HepG2 (cell line): ENCODE measurements around the gene TMEM39A. TPM values are rescaled to one million over a fixed set of nuclear protein-coding genes. Genes with fewer than 3 reads are reported as not detected.

Experiments used
- ATAC-seq: fragments of 200-7000 bp; cut with Tn5 transposase; 3 replicates; pipeline ENCODE4 v1.9.1; 2020; ENCODE audit warnings: mild to moderate bottlenecking, moderate library complexity
- BruUV-seq: library from RNA; stranded (reverse); fragments of 400-500 nt; replicated peaks from 2 replicates; lab custom pipeline; 2021; lab: Mats Ljungman, UMichigan
- CTCF ChIA-PET: fragments of 300-600 bp; formaldehyde crosslinking; extraction: SDS; loops from one replicate; lab custom pipeline; 2021; ENCODE audit warnings: low total read pairs, inconsistent platforms, low intra/inter-chr PET ratio; lab: Yijun Ruan, JAX
- POLR2A ChIA-PET: fragments of 350-600 bp; sonication (Branson Sonifier 250); formaldehyde crosslinking; loops from one replicate; lab custom pipeline; 2020; ENCODE audit warnings: antibody characterized with exemption, inconsistent platforms; lab: Yijun Ruan, JAX
- DNase-seq: peaks from one replicate; pipeline ENCODE4 v3.0.0-alpha.2; 2015; ENCODE audit warnings: low spot score
- FAIRE-seq: peaks from 3 replicates; lab custom pipeline; 2011; peaks lifted over from hg19 to GRCh38; lab: Jason Lieb, UNC
- H2AFZ ChIP-seq: one replicate; pipeline ENCODE4 v1.6.1; 2011; ENCODE audit warnings: low read length, inconsistent platforms
- H3K27ac ChIP-seq: fragments of 300-600 bp; 3 replicates; pipeline ENCODE4 v1.8.0; 2011; ENCODE audit warnings: mixed run types, mild to moderate bottlenecking, mixed read lengths, low read length, inconsistent platforms; ENCODE audit not compliant: insufficient read depth; ENCODE audit errors: extremely low read length
- H3K27me3 ChIP-seq, 2 experiments: fragments of 200-600 bp in 1 of 2; 2 replicates in 1 of 2; 3 replicates in 1 of 2; pipeline versions ENCODE4 v1.6.0 to v1.8.0; 2011; ENCODE audit warnings: low read length in 2 of 2, mild to moderate bottlenecking in 2 of 2, moderate library complexity in 2 of 2, inconsistent platforms in 1 of 2; ENCODE audit not compliant: insufficient read depth in 2 of 2, control insufficient read depth in 1 of 2
- H3K36me3 ChIP-seq, 2 experiments: fragments of 200-600 bp in 1 of 2; replicated peaks in 1 of 2; 2 replicates in 1 of 2; 3 replicates in 1 of 2; pipeline versions ENCODE4 v1.5.1 to v1.8.0; 2011; ENCODE audit warnings: low read length in 2 of 2, inconsistent platforms in 1 of 2; ENCODE audit not compliant: insufficient read depth in 2 of 2, control insufficient read depth in 1 of 2
- H3K4me1 ChIP-seq: 2 replicates; pipeline ENCODE4 v1.5.1; 2012; ENCODE audit warnings: low read length, inconsistent platforms; ENCODE audit not compliant: insufficient read depth
- H3K4me2 ChIP-seq: 2 replicates; pipeline ENCODE4 v1.6.0; 2011; ENCODE audit warnings: low read depth, low read length, inconsistent platforms
- H3K4me3 ChIP-seq, 3 experiments: fragments of 200-600 bp in 1 of 3; sonication (generic), shearing (Covaris generic) in 1 of 3; replicated peaks in 1 of 3; 2 replicates each; pipeline ENCODE4 v1.5.1; 2011 to 2016; ENCODE audit warnings: low read length in 3 of 3, inconsistent platforms in 2 of 3, low read depth in 2 of 3, mild to moderate bottlenecking in 2 of 3, control low read depth in 1 of 3, mixed read lengths in 1 of 3; ENCODE audit not compliant: insufficient read depth in 1 of 3
- H3K79me2 ChIP-seq: one replicate; pipeline ENCODE4 v1.6.1; 2011; ENCODE audit warnings: low read length, inconsistent platforms; ENCODE audit not compliant: insufficient read depth
- H3K9ac ChIP-seq: 2 replicates; pipeline ENCODE4 v1.6.0; 2011; ENCODE audit warnings: mild to moderate bottlenecking, low read depth, low read length, inconsistent platforms; ENCODE audit not compliant: insufficient read depth
- H3K9me3 ChIP-seq: 2 replicates; pipeline ENCODE4 v1.5.1; 2012; ENCODE audit warnings: mild to moderate bottlenecking, low read length
- H4K20me1 ChIP-seq: 2 replicates; pipeline ENCODE4 v1.6.0; 2011; ENCODE audit warnings: inconsistent platforms, mild to moderate bottlenecking, low read length, moderate library complexity; ENCODE audit not compliant: insufficient read depth
- ARNT ChIP-seq: fragments of 450-650 bp; IDR thresholded peaks from 2 replicates; pipeline ENCODE4 v1.6.1; 2017
- HMG20A ChIP-seq: IDR thresholded peaks from 2 replicates; pipeline ENCODE4 v1.6.1; 2016; ENCODE audit warnings: borderline replicate concordance
- MED13 ChIP-seq: sonication (generic); formaldehyde crosslinking; IDR thresholded peaks from 2 replicates; pipeline ENCODE4 v1.5.0; 2020; ENCODE audit warnings: missing genetic modification reagents
- NFE2L2 ChIP-seq: fragments of 150-350 bp; IDR thresholded peaks from 2 replicates; pipeline ENCODE4 v1.6.1; 2014; ENCODE audit warnings: low read length
- POLR2G ChIP-seq: fragments of 200-400 bp; formaldehyde crosslinking; IDR thresholded peaks from 2 replicates; pipeline ENCODE4 v1.6.1; 2018; ENCODE audit warnings: mild to moderate bottlenecking, low read depth, low read length, moderate library complexity
- RELA ChIP-seq: sonication (generic); formaldehyde crosslinking; IDR thresholded peaks from 2 replicates; pipeline ENCODE4 v1.4.0; 2020; ENCODE audit warnings: missing genetic modification reagents
- ZNF552 ChIP-seq: sonication (generic); formaldehyde crosslinking; IDR thresholded peaks from 2 replicates; pipeline ENCODE4 v1.9.0; 2022; ENCODE audit warnings: missing genetic modification reagents, mild to moderate bottlenecking, borderline replicate concordance
- ZNF766 ChIP-seq: sonication (generic); formaldehyde crosslinking; IDR thresholded peaks from 2 replicates; pipeline ENCODE4 v1.5.0; 2020; ENCODE audit warnings: missing genetic modification reagents, borderline replicate concordance
- ZSCAN29 ChIP-seq: sonication (generic); formaldehyde crosslinking; conservative IDR thresholded peaks from 2 replicates; pipeline ENCODE4 v1.4.0; 2020; ENCODE audit warnings: mild to moderate bottlenecking, missing genetic modification reagents
- WGBS: methylation state at CpG from one replicate; pipeline ENCODE4 v1.1.6; 2017; ENCODE audit warnings: low lambda C conversion rate; 5-methylcytosine and 5-hydroxymethylcytosine counted together
- in situ Hi-C: cut with HindIII; loops from 2 replicates; pipeline ENCODE4 v1.10.0; 2017; ENCODE audit warnings: low pct_unique_long_range_greater_than_20kb; ENCODE audit not compliant: extremely low pct_ligation_motif_present
- intact Hi-C: fragments of 100-400 bp; cut with micrococcal nuclease; formaldehyde crosslinking; loops from one replicate; pipeline ENCODE4 v1.10.0; 2022; ENCODE audit not compliant: unreplicated experiment
- polyA plus RNA-seq, 8 experiments: library from polyadenylated mRNA; depleted of rRNA in 3 of 8; stranded (reverse) in 7 of 8; unstranded in 1 of 8; fragments of >200 nt; fragmentation: Illumina TruSeq in 4 of 8; extraction: Trizol in 4 of 8; gene quantifications; 2 replicates each; pipeline versions ENCODE4 v1.2.1 to v1.2.3, GENCODE V29; 2011 to 2016; ENCODE audit warnings: low read depth in 4 of 8, missing spikeins in 1 of 8, mixed read lengths in 1 of 8; ENCODE audit not compliant: insufficient read depth in 1 of 8
- total RNA-seq, 5 experiments: library from RNA; depleted of rRNA; stranded (reverse); fragments of >200 nt; fragmentation: Illumina TruSeq; extraction: Trizol; gene quantifications; 2 replicates each; pipeline ENCODE4 v1.2.3, GENCODE V29; 2016; ENCODE audit warnings: low read depth in 1 of 5
- TF ChIP-seq, protein P1 (sequence below): sonication (generic); formaldehyde crosslinking; IDR thresholded peaks from 2 replicates; pipeline ENCODE4 v1.8.1; 2023; ENCODE audit warnings: mild to moderate bottlenecking, missing genetic modification reagents
- TF ChIP-seq, protein P2 (sequence below): sonication (generic); formaldehyde crosslinking; IDR thresholded peaks from 2 replicates; pipeline ENCODE4 v1.8.0; 2022; ENCODE audit warnings: mild to moderate bottlenecking, missing genetic modification reagents; ENCODE audit not compliant: insufficient replicate concordance
- TF ChIP-seq, protein P3 (sequence below): sonication (generic); formaldehyde crosslinking; IDR thresholded peaks from 2 replicates; pipeline ENCODE4 v1.4.0; 2020; ENCODE audit warnings: mild to moderate bottlenecking, missing genetic modification reagents, borderline replicate concordance
- TF ChIP-seq, protein P4 (sequence below): sonication (generic); formaldehyde crosslinking; IDR thresholded peaks from 2 replicates; pipeline ENCODE4 v1.4.0; 2020; ENCODE audit warnings: missing genetic modification reagents
- TF ChIP-seq, protein P5 (sequence below): sonication (generic); formaldehyde crosslinking; IDR thresholded peaks from 2 replicates; pipeline ENCODE4 v1.5.1; 2020; ENCODE audit warnings: mild to moderate bottlenecking, missing genetic modification reagents, borderline replicate concordance

The TMEM39A gene
- total and polyA plus RNA-seq, 2 of the 13 experiments (the other 11 are each of a cell fraction or from before 2014, with no cell fraction given): 55.8 to 64.9 TPM

DNA sequence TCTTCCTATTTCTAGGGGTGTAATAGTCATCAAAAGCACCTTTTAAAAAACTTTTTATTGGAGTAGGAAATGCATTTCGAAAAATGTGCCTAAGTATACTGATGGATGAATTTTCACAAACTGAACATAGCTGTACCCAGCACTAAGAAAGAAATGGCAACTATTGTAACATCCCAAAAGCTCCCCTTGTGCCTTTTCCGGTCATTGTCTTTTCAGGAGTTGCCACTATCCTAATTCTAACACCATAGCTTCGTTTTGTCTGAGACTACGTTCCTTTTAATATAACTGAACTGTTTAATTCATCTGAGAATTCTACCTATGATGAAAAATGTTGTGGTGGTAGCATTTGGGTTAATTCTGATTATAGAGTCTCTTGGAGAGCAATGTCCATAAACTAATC is 36.9 kb upstream of the TMEM39A start:
- in situ Hi-C loops (no loop called here), intact Hi-C loops (no loop called here)
- Histone ChIP-seq H3K79me2 (peaks cover 26% of the 10 kb centered on the region), H2AFZ (no peak overlapping the region), H3K36me3 (peaks cover 0 to 5% of the 10 kb centered on the region in 2 experiments; a peak in 3 of 5 replicates), H3K9ac (no peak overlapping the region), H3K4me2 (peak overlapping the region; percentile 78), H3K27me3 (no peaks in the 10 kb centered on the region; a peak in 1 of 5 replicates), H3K9me3 (no peaks in the 10 kb centered on the region), H3K4me1 (peaks cover 31% of the 10 kb centered on the region), H3K4me3 (peak overlapping the region in 2 of 3 experiments; percentile 1 to 96; a peak in 1 of 6 replicates), H3K27ac (no peak overlapping the region), H4K20me1 (no peaks in the 10 kb centered on the region)
- CTCF ChIA-PET: no interaction called here
- WGBS: 95% methylated on average over 4 of the region's 4 CpGs
- ATAC-seq (no peak), DNase-seq (no peak), FAIRE-seq (no peak)
- POLR2A ChIA-PET: interaction anchor here (5.4 kb wide), 1 partner anchor 36 kb away, joined by 80 read pairs; the partner anchor contains the start of gene TMEM39A
- no TSS peak for BruUV-seq
- TF ChIP-seq, protein P1, sequence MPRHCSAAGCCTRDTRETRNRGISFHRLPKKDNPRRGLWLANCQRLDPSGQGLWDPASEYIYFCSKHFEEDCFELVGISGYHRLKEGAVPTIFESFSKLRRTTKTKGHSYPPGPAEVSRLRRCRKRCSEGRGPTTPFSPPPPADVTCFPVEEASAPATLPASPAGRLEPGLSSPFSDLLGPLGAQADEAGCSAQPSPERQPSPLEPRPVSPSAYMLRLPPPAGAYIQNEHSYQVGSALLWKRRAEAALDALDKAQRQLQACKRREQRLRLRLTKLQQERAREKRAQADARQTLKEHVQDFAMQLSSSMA (CRISPR knock-in tag): no peak
- TF ChIP-seq HMG20A (CRISPR knock-in tag) (no peak), NFE2L2 (no peak), MED13 (CRISPR knock-in tag) (no peak), POLR2G (no peak), ARNT (no peak), RELA (CRISPR knock-in tag) (no peak), ZNF766 (CRISPR knock-in tag) (no peak), ZSCAN29 (CRISPR knock-in tag) (no peak), ZNF552 (CRISPR knock-in tag) (no peak)
- TF ChIP-seq, protein P2, sequence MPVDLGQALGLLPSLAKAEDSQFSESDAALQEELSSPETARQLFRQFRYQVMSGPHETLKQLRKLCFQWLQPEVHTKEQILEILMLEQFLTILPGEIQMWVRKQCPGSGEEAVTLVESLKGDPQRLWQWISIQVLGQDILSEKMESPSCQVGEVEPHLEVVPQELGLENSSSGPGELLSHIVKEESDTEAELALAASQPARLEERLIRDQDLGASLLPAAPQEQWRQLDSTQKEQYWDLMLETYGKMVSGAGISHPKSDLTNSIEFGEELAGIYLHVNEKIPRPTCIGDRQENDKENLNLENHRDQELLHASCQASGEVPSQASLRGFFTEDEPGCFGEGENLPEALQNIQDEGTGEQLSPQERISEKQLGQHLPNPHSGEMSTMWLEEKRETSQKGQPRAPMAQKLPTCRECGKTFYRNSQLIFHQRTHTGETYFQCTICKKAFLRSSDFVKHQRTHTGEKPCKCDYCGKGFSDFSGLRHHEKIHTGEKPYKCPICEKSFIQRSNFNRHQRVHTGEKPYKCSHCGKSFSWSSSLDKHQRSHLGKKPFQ (CRISPR knock-in tag): no peak
- TF ChIP-seq, protein P3, sequence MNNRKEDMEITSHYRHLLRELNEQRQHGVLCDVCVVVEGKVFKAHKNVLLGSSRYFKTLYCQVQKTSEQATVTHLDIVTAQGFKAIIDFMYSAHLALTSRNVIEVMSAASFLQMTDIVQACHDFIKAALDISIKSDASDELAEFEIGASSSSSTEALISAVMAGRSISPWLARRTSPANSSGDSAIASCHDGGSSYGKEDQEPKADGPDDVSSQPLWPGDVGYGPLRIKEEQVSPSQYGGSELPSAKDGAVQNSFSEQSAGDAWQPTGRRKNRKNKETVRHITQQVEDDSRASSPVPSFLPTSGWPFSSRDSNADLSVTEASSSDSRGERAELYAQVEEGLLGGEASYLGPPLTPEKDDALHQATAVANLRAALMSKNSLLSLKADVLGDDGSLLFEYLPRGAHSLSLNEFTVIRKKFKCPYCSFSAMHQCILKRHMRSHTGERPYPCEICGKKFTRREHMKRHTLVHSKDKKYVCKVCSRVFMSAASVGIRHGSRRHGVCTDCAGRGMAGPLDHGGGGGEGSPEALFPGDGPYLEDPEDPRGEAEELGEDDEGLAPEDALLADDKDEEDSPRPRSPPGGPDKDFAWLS (CRISPR knock-in tag): no peak
- TF ChIP-seq, protein P4, sequence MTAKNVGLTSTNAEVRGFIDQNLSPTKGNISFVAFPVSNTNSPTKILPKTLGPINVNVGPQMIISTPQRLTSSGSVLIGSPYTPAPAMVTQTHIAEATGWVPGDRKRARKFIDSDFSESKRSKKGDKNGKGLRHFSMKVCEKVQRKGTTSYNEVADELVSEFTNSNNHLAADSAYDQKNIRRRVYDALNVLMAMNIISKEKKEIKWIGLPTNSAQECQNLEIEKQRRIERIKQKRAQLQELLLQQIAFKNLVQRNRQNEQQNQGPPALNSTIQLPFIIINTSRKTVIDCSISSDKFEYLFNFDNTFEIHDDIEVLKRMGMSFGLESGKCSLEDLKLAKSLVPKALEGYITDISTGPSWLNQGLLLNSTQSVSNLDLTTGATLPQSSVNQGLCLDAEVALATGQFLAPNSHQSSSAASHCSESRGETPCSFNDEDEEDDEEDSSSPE (CRISPR knock-in tag): no peak
- TF ChIP-seq, protein P5, sequence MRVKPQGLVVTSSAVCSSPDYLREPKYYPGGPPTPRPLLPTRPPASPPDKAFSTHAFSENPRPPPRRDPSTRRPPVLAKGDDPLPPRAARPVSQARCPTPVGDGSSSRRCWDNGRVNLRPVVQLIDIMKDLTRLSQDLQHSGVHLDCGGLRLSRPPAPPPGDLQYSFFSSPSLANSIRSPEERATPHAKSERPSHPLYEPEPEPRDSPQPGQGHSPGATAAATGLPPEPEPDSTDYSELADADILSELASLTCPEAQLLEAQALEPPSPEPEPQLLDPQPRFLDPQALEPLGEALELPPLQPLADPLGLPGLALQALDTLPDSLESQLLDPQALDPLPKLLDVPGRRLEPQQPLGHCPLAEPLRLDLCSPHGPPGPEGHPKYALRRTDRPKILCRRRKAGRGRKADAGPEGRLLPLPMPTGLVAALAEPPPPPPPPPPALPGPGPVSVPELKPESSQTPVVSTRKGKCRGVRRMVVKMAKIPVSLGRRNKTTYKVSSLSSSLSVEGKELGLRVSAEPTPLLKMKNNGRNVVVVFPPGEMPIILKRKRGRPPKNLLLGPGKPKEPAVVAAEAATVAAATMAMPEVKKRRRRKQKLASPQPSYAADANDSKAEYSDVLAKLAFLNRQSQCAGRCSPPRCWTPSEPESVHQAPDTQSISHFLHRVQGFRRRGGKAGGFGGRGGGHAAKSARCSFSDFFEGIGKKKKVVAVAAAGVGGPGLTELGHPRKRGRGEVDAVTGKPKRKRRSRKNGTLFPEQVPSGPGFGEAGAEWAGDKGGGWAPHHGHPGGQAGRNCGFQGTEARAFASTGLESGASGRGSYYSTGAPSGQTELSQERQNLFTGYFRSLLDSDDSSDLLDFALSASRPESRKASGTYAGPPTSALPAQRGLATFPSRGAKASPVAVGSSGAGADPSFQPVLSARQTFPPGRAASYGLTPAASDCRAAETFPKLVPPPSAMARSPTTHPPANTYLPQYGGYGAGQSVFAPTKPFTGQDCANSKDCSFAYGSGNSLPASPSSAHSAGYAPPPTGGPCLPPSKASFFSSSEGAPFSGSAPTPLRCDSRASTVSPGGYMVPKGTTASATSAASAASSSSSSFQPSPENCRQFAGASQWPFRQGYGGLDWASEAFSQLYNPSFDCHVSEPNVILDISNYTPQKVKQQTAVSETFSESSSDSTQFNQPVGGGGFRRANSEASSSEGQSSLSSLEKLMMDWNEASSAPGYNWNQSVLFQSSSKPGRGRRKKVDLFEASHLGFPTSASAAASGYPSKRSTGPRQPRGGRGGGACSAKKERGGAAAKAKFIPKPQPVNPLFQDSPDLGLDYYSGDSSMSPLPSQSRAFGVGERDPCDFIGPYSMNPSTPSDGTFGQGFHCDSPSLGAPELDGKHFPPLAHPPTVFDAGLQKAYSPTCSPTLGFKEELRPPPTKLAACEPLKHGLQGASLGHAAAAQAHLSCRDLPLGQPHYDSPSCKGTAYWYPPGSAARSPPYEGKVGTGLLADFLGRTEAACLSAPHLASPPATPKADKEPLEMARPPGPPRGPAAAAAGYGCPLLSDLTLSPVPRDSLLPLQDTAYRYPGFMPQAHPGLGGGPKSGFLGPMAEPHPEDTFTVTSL (CRISPR knock-in tag): no peak
